ENCODE data around the gene JMJD8.

JMJD8 gene

GRCh38 chr16:658679-659571 is 25.2 kb downstream of the JMJD8 start:
- DNase-seq: no peak

- no peak for DNase-seq
Observed at GRCh38 chr16:657487-657886, 26.6 kb downstream of the JMJD8 start.

GRCh38 chr16:654034-654433 is 30.1 kb downstream of the JMJD8 start:
- DNase-seq: no peak

- no peak for DNase-seq
Observed at GRCh38 chr16:652454-653305, 31.5 kb downstream of the JMJD8 start.

- DNase-seq: no peak
Observed at GRCh38 chr16:651844-652243, 32.3 kb downstream of the JMJD8 start.

- no peak for DNase-seq
Observed at GRCh38 chr16:649631-650030, 34.5 kb downstream of the JMJD8 start.

- DNase-seq: peak; percentile 89 to 90
Observed at GRCh38 chr16:648781-649589, 35.1 kb downstream of the JMJD8 start, which contains the start of gene WDR90. Gene WDR90 (plus strand): TSS chr16:649365. CDS start chr16:649417, 52 bp downstream.

- DNase-seq: peak; percentile 26 to 40
Observed at GRCh38 chr16:648071-648780, 35.9 kb downstream of the JMJD8 start.

- DNase-seq: no peak
Observed at GRCh38 chr16:647173-647902, 36.8 kb downstream of the JMJD8 start.

- DNase-seq: no peak
Observed at GRCh38 chr16:646679-647172, 37.4 kb downstream of the JMJD8 start.

- no peak for DNase-seq
Observed at GRCh38 chr16:645852-646678, 38.1 kb downstream of the JMJD8 start.

- no peak for DNase-seq
Observed at GRCh38 chr16:644556-644955, 39.6 kb downstream of the JMJD8 start.

- DNase-seq: no peak
Observed at GRCh38 chr16:643050-643368, 41.1 kb downstream of the JMJD8 start.

GRCh38 chr16:642189-643049 is 41.7 kb downstream of the JMJD8 start:
- peak; percentile 22 to 69 for DNase-seq

GRCh38 chr16:641326-642188 is 42.6 kb downstream of the JMJD8 start, which contains the start of gene MCRIP2:
Gene MCRIP2 (plus strand): TSS chr16:641828. CDS start chr16:641992, 164 bp downstream.
- DNase-seq: peak; percentile 68 to 70

GRCh38 chr16:640614-641013 is 43.5 kb downstream of the JMJD8 start:
- no peak for DNase-seq

- DNase-seq: no peak
Observed at GRCh38 chr16:638836-639235, 45.3 kb downstream of the JMJD8 start.

- no peak for DNase-seq
Observed at GRCh38 chr16:638034-638543, 46.0 kb downstream of the JMJD8 start.

Data from CD4-positive, alpha-beta T cell treated with Interleukin-1 beta for 1 hour (primary cell).